Lung (tissue), 12 donors: ENCODE data around the gene MGAT4C. TPM values are rescaled to one million over a fixed set of nuclear protein-coding genes. Genes with fewer than 3 reads are reported as not detected.
A peak's percentile ranks its signal among the peaks of the same experiment; 100 is the strongest.

ENCODE experiments used
- ATAC-seq: fragments of 200-7000 bp; cut with Tn5 transposase; one replicate; pipeline ENCODE4 v1.9.1; 2020; ENCODE audit warnings: moderate number of reproducible peaks; ENCODE audit not compliant: insufficient read depth, low FRiP score
- DNase-seq, 3 donors: peaks; one replicate each; pipeline ENCODE4 v3.0.0-alpha.2; 2013 to 2017
- H3K27ac ChIP-seq, 2 donors: one replicate each; pipeline ENCODE4 v1.5.1; 2013; ENCODE audit warnings: mild to moderate bottlenecking in 2 of 2, moderate library complexity in 2 of 2, control low read depth in 1 of 2, inconsistent platforms in 1 of 2, low read depth in 1 of 2, low read length in 1 of 2
- H3K27me3 ChIP-seq, 3 donors: one replicate each; pipeline ENCODE4 v1.5.1; 2013; ENCODE audit warnings: low read length in 2 of 3; ENCODE audit not compliant: control insufficient read depth in 3 of 3, insufficient read depth in 3 of 3
- H3K36me3 ChIP-seq, 4 donors: one replicate each; pipeline ENCODE4 v1.5.1; 2013; ENCODE audit warnings: low read length in 4 of 4, mild to moderate bottlenecking in 1 of 4, moderate library complexity in 1 of 4; ENCODE audit not compliant: control insufficient read depth in 4 of 4, insufficient read depth in 4 of 4
- H3K4me1 ChIP-seq, 5 donors: one replicate each; pipeline ENCODE4 v1.5.1; 2013; ENCODE audit warnings: low read length in 5 of 5, mild to moderate bottlenecking in 2 of 5, moderate library complexity in 1 of 5; ENCODE audit not compliant: control insufficient read depth in 5 of 5, insufficient read depth in 5 of 5
- H3K4me3 ChIP-seq: one replicate; pipeline ENCODE4 v1.5.1; 2013; ENCODE audit warnings: mild to moderate bottlenecking, control low read depth, moderate library complexity
- H3K9ac ChIP-seq, 2 donors: one replicate each; pipeline ENCODE4 v1.5.1; 2013; ENCODE audit warnings: low read length in 2 of 2, control low read depth in 1 of 2; ENCODE audit not compliant: insufficient read depth in 1 of 2
- H3K9me3 ChIP-seq, 4 donors: one replicate each; pipeline ENCODE4 v1.5.1; 2013; ENCODE audit warnings: low read length in 3 of 4, mild to moderate bottlenecking in 1 of 4, moderate library complexity in 1 of 4; ENCODE audit not compliant: control insufficient read depth in 4 of 4, insufficient read depth in 3 of 4
- WGBS, 2 donors: extraction: QIAGEN DNeasy Blood & Tissue Kit; methylation state at CpG; one replicate each; pipeline ENCODE4 v1.1.7; 2013; 5-methylcytosine and 5-hydroxymethylcytosine counted together
- polyA plus RNA-seq, 2 donors: library from polyadenylated mRNA; stranded (reverse); fragments of 200-250 nt; gene quantifications; one replicate each; pipeline ENCODE4 v1.2.1, GENCODE V29; 2013
- total RNA-seq, 2 donors: library from RNA; depleted of rRNA in 1 of 2; stranded (reverse); fragments of >200 nt in 1 of 2; gene quantifications; one replicate each; pipeline ENCODE4 v1.2.1, GENCODE V29; 2014 to 2021
- TF ChIP-seq, protein P1 (sequence below): IDR thresholded peaks from 2 replicates; pipeline ENCODE4 v1.5.1; 2012; ENCODE audit warnings: mild to moderate bottlenecking; ENCODE audit errors: control extremely low read depth, extremely low read depth
- donor health status: control.
- donor health status: control.
- donor health status: Bipolar disorder and iron deficiency.
- donor health status: healthy.
- donor health status: DM: yes; HTN: yes; CAD: no.

MGAT4C gene
- total and polyA plus RNA-seq, 4 donors, result 0.01 to 4.1 (median 0.62) TPM

GRCh38 chr12:86170051-86170450 is 86.1 kb downstream of the MGAT4C start:
- Histone ChIP-seq H3K4me1 (no peaks in the 10 kb centered on the region), H3K27me3 (no peaks in the 10 kb centered on the region), H3K36me3 (no peaks in the 10 kb centered on the region), H3K9ac (no peak overlapping the region), H3K27ac (no peak overlapping the region), H3K4me3 (no peak overlapping the region), H3K9me3 (no peaks in the 10 kb centered on the region)
- DNase-seq, result peak in 1 of 3 donors; percentile 50
- 59 to 67% methylated on average over 1 of the region's 1 CpG for WGBS, 2 donors
- ATAC-seq, result no peak
- TF ChIP-seq, protein P1, sequence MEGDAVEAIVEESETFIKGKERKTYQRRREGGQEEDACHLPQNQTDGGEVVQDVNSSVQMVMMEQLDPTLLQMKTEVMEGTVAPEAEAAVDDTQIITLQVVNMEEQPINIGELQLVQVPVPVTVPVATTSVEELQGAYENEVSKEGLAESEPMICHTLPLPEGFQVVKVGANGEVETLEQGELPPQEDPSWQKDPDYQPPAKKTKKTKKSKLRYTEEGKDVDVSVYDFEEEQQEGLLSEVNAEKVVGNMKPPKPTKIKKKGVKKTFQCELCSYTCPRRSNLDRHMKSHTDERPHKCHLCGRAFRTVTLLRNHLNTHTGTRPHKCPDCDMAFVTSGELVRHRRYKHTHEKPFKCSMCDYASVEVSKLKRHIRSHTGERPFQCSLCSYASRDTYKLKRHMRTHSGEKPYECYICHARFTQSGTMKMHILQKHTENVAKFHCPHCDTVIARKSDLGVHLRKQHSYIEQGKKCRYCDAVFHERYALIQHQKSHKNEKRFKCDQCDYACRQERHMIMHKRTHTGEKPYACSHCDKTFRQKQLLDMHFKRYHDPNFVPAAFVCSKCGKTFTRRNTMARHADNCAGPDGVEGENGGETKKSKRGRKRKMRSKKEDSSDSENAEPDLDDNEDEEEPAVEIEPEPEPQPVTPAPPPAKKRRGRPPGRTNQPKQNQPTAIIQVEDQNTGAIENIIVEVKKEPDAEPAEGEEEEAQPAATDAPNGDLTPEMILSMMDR, result no peak

- H3K27me3 ChIP-seq, result no peaks in the 10 kb centered on the region
- ATAC-seq, result no peak
- no peaks in the 10 kb centered on the region for H3K36me3 ChIP-seq
- DNase-seq, result no peak
- TF ChIP-seq, protein P1, result no peak
- H3K9ac ChIP-seq, result no peak overlapping the region
- no peak overlapping the region for H3K4me3 ChIP-seq
- no peak overlapping the region for H3K27ac ChIP-seq
- H3K9me3 ChIP-seq, result no peaks in the 10 kb centered on the region
- WGBS, 2 donors, result 88 to 93% methylated on average over 4 of the region's 4 CpGs
- no peaks in the 10 kb centered on the region for H3K4me1 ChIP-seq
These were observed 97.2 kb downstream of the MGAT4C start for GRCh38 chr12:86158956-86159355.

- 73 to 88% methylated on average over 6 of the region's 6 CpGs for WGBS, 2 donors
- ATAC-seq (no peak), DNase-seq (no peak)
- Histone ChIP-seq H3K4me1 (no peaks in the 10 kb centered on the region), H3K36me3 (no peaks in the 10 kb centered on the region), H3K9me3 (peaks cover 0 to 2% (median 0%) of the 10 kb centered on the region in 4 donors), H3K9ac (no peak overlapping the region), H3K27ac (no peak overlapping the region), H3K27me3 (no peaks in the 10 kb centered on the region), H3K4me3 (no peak overlapping the region)
- TF ChIP-seq, protein P1, result no peak
These were observed 101.6 kb downstream of the MGAT4C start for GRCh38 chr12:86154620-86155019.

DNA sequence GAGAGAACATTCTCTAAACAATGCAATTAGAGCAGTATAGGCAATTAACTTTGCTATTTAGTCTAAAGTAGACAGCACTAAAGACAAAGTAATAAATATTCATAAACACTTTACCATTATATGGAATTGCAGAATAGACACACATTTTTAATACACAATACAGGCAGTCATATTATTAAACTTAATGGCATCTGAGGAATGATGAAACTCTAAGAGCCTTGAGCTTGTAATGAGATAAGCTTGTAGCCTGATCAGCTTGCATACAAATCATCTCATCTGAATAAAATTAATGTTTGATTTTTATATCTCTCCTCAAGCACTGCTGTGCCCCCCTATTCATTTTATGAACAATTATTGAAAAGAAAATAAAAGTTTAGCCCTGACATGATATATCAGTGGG is 107.6 kb downstream of the MGAT4C start:
- no peaks in the 10 kb centered on the region for H3K36me3 ChIP-seq
- DNase-seq (no peak), ATAC-seq (no peak)
- no peaks in the 10 kb centered on the region for H3K4me1 ChIP-seq
- H3K4me3 ChIP-seq, result no peak overlapping the region
- H3K9ac ChIP-seq, result no peak overlapping the region
- no peaks in the 10 kb centered on the region for H3K27me3 ChIP-seq
- H3K9me3 ChIP-seq, result peaks cover 0 to 2% (median 0%) of the 10 kb centered on the region in 4 donors
- TF ChIP-seq, protein P1, result no peak
- H3K27ac ChIP-seq, result no peak overlapping the region
